Measurements from ENCODE around the gene MTCL1. TPM values are rescaled to one million over a fixed set of nuclear protein-coding genes. Genes with fewer than 3 reads are reported as not detected.

The MTCL1 gene
- polyA plus RNA-seq, 1 experiment = 56.6 TPM

DNA sequence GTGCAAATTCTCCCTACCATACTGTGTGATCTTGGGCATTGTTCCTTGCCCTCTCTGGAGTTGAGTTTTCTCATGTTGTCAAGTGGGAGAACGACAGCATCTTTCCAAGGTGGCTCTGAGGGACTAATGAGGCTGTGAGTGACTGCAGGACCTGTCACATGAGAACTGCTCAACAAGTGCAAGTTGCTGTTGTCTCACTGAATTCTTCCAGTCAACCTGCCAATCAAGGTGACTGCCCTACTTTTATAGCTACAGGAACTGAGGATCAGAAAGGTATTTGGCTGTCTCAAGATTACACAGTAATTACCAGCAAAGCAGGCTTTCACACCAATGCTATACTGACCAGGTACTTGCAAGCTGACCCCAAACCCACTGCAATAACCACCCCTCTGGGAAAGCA lies 137.6 kb downstream of the MTCL1 start:
- Histone ChIP-seq H3K27ac (ENCODE audit: low read depth, low read length) (no peak overlapping the region), H3K4me3 (ENCODE audit: low read depth, low read length) (no peak overlapping the region), H3K9me3 (ENCODE audit: control insufficient read depth, insufficient read depth, low read length) (no peaks in the 10 kb centered on the region), H3K27me3 (ENCODE audit: control insufficient read depth, insufficient read depth, low read length) (no peaks in the 10 kb centered on the region)
- CTCF ChIA-PET = no interaction called here
- TF ChIP-seq, protein P1, sequence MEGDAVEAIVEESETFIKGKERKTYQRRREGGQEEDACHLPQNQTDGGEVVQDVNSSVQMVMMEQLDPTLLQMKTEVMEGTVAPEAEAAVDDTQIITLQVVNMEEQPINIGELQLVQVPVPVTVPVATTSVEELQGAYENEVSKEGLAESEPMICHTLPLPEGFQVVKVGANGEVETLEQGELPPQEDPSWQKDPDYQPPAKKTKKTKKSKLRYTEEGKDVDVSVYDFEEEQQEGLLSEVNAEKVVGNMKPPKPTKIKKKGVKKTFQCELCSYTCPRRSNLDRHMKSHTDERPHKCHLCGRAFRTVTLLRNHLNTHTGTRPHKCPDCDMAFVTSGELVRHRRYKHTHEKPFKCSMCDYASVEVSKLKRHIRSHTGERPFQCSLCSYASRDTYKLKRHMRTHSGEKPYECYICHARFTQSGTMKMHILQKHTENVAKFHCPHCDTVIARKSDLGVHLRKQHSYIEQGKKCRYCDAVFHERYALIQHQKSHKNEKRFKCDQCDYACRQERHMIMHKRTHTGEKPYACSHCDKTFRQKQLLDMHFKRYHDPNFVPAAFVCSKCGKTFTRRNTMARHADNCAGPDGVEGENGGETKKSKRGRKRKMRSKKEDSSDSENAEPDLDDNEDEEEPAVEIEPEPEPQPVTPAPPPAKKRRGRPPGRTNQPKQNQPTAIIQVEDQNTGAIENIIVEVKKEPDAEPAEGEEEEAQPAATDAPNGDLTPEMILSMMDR (IDR thresholded peaks at IDR 0.05; ENCODE audit: low read depth, low read length) = no peak
- POLR2A ChIA-PET = interaction anchor here (1.1 kb wide), 1 partner anchor 48 kb away, joined by 3 read pairs; no protein-coding TSS in a partner anchor
- DNase-seq (ENCODE audit: low read depth, low spot score) = no peak

DNA sequence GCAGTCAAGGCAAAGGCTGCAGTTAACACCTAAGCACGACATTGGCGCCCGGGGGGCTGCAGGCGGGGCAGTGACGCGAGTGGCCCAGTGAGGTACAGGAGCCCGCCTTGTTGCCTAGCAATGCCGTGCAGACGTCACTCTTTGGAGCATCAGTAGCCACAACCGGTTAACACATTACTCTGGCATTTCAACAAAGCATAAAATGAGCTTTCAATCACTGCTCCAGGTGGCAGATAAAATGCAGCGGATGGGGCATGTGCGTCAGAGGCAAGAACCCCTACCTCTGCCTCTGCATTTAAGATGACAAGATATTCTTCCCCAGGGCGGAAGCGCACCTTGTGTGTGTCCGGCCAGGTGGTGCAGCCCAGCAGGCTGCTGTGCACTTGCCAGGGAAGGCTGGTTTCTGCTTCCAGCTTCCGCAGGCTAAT lies 139.4 kb downstream of the MTCL1 start:
- Histone ChIP-seq H3K9me3 (ENCODE audit: control insufficient read depth, insufficient read depth, low read length) (no peaks in the 10 kb centered on the region), H3K27me3 (ENCODE audit: control insufficient read depth, insufficient read depth, low read length) (no peaks in the 10 kb centered on the region), H3K4me3 (ENCODE audit: low read depth, low read length) (no peak overlapping the region), H3K27ac (ENCODE audit: low read depth, low read length) (no peak overlapping the region)
- POLR2A ChIA-PET = no interaction called here
- CTCF ChIA-PET = interaction anchor here (1.4 kb wide), 1 partner anchor 143 kb away, joined by 3 read pairs; no protein-coding TSS in a partner anchor
- TF ChIP-seq, protein P1 (IDR thresholded peaks at IDR 0.05; ENCODE audit: low read depth, low read length) = no peak
- DNase-seq (ENCODE audit: low read depth, low spot score) = no peak

DNA sequence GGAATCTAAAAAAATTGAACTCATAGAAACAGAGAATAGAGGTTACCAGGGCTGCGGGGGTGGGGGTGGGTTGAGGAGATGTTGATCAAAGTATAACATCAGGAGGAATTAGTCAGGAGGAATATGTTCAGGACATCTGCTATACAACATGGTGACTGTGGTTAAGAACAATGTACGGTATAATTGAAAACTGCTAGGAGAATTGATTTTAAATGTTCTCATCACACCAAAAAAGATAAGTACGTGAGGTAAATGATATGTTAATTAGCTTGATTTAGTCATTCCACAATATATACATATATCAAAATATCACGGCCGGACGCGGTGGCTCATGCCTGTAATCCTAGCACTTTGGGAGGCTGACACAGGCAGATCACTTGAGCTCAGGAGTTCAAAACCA lies 140.2 kb downstream of the MTCL1 start:
- POLR2A ChIA-PET = interaction anchor here (0.7 kb wide), 1 partner anchor 488 kb away, joined by 6 read pairs; no protein-coding TSS in a partner anchor
- DNase-seq (ENCODE audit: low read depth, low spot score) = no peak
- Histone ChIP-seq H3K27me3 (ENCODE audit: control insufficient read depth, insufficient read depth, low read length) (no peaks in the 10 kb centered on the region), H3K9me3 (ENCODE audit: control insufficient read depth, insufficient read depth, low read length) (no peaks in the 10 kb centered on the region), H3K4me3 (ENCODE audit: low read depth, low read length) (no peak overlapping the region), H3K27ac (ENCODE audit: low read depth, low read length) (no peak overlapping the region)
- CTCF ChIA-PET = interaction anchor here (1.4 kb wide), 1 partner anchor 142 kb away, joined by 3 read pairs; no protein-coding TSS in a partner anchor
- TF ChIP-seq, protein P1 (IDR thresholded peaks at IDR 0.05; ENCODE audit: low read depth, low read length) = no peak

DNA sequence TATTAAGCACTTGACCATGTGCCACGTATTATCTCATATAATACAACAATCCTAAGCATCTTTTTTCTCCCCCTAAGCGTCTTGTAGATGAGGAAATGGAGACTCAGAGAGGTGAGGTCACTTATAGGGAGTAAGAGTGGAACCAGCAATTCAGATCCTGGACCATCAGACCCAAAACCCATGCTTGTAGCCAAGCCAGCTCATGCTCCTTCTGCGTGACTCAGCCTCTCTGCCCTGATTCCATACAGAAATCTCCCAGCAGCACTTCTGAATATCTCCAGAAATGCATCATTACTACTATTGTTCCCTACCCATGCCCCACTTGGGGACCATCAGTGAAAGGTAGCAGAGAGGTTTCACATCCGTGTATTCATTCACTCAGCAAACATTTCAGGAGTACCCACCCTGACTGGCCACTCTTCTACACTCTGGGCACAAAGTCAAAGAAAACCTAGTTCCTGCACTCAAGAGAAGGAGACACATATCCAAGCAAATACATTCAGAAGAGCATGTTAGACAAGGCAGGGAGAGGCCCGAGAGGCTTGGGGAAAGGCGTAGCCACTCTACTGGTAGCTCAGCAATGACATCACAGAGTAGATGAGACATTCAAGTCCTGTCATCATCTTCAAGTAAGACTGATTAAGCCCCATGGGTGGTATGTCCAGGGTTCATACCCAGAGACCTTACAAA lies 141.9 kb downstream of the MTCL1 start:
- ChIA-PET POLR2A (no interaction called here), CTCF (interaction anchor here (0.6 kb wide), 1 partner anchor 17 kb away, joined by 7 read pairs; no protein-coding TSS in a partner anchor)
- H3K27me3 ChIP-seq (ENCODE audit: control insufficient read depth, insufficient read depth, low read length) = no peaks in the 10 kb centered on the region
- TF ChIP-seq, protein P1 (IDR thresholded peaks at IDR 0.05; ENCODE audit: low read depth, low read length) = no peak
- no peak overlapping the region for H3K4me3 ChIP-seq (ENCODE audit: low read depth, low read length)
- H3K27ac ChIP-seq (ENCODE audit: low read depth, low read length) = no peak overlapping the region
- H3K9me3 ChIP-seq (ENCODE audit: control insufficient read depth, insufficient read depth, low read length) = no peaks in the 10 kb centered on the region
- no peak for DNase-seq (ENCODE audit: low read depth, low spot score)

- POLR2A ChIA-PET = no interaction called here
- CTCF ChIA-PET = interaction anchor here (0.6 kb wide), 1 partner anchor 16 kb away, joined by 7 read pairs; no protein-coding TSS in a partner anchor
- DNase-seq (ENCODE audit: low read depth, low spot score) = no peak
- H3K27ac ChIP-seq (ENCODE audit: low read depth, low read length) = no peak overlapping the region
- TF ChIP-seq, protein P1 (IDR thresholded peaks at IDR 0.05; ENCODE audit: low read depth, low read length) = no peak
- no peaks in the 10 kb centered on the region for H3K9me3 ChIP-seq (ENCODE audit: control insufficient read depth, insufficient read depth, low read length)
- H3K4me3 ChIP-seq (ENCODE audit: low read depth, low read length) = no peak overlapping the region
- H3K27me3 ChIP-seq (ENCODE audit: control insufficient read depth, insufficient read depth, low read length) = no peaks in the 10 kb centered on the region
Observed at GRCh38 chr18:8847900-8848299, 142.5 kb downstream of the MTCL1 start.

Measured in AG04450 (cell line).